Measurements from ENCODE around the gene SSR1. TPM values are rescaled to one million over a fixed set of nuclear protein-coding genes. Genes with fewer than 3 reads are reported as not detected.
A peak's percentile ranks its signal among the peaks of the same experiment; 100 is the strongest.
"Not testable (repeated sequence)": the region's sequence is repeated elsewhere in the genome, so short reads cannot be mapped to it uniquely, and the experiment has no call there.

SSR1 gene
- total and polyA plus RNA-seq, 2 donors from 2014 or later: 40.4 to 163 TPM

DNA sequence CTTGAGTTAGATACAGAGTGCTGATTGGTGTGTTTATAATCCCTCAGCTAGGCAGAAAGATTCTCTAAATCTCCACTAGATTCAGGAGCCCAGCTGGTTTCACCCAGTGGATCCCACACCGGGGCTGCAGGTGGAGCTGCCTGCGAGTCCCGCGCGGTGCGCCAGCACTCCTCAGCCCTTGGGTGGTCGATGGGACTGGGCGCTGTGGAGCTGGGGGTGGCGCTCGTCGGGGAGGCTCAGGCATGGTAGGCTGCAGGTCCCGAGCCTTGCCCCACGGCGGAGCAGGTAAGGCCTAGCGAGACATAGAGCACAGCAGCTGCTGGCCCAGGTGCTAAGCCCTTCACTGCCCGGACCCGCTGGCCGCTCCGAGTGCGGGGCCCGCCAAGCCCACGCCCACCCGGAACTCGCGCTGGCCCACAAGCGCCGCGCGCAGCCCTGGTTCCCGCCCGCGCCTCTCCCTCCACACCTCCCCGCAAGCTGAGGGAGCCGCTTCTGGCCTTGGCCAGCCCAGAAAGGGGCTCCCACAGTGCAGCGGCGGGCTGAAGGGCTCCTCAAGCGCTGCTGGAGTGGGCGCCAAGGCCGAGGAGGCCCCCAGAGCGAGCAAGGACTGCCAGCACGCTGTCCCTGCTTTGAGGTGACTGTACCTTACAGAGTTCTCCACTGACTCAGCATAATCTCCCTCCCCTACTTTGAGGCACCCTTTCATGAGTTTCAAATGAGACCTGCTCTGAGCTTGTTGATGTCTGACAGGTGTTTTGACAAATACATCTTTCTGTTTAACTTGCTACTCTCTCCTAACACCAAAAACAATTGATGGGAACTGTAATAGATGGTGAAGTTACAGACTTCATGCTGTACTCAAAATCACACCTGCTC, 3.9 kb upstream of the SSR1 start:
- no peak for FAIRE-seq
- TF ChIP-seq, protein P1, sequence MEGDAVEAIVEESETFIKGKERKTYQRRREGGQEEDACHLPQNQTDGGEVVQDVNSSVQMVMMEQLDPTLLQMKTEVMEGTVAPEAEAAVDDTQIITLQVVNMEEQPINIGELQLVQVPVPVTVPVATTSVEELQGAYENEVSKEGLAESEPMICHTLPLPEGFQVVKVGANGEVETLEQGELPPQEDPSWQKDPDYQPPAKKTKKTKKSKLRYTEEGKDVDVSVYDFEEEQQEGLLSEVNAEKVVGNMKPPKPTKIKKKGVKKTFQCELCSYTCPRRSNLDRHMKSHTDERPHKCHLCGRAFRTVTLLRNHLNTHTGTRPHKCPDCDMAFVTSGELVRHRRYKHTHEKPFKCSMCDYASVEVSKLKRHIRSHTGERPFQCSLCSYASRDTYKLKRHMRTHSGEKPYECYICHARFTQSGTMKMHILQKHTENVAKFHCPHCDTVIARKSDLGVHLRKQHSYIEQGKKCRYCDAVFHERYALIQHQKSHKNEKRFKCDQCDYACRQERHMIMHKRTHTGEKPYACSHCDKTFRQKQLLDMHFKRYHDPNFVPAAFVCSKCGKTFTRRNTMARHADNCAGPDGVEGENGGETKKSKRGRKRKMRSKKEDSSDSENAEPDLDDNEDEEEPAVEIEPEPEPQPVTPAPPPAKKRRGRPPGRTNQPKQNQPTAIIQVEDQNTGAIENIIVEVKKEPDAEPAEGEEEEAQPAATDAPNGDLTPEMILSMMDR (IDR thresholded peaks at IDR 0.05; ENCODE audit: borderline replicate concordance, extremely low read depth, insufficient read depth): no peak
- Histone ChIP-seq H3K27me3 (ENCODE audit: control insufficient read depth, insufficient read depth, low read length) (no peaks in the 10 kb centered on the region), H3K9me3 (ENCODE audit: control insufficient read depth in 2 of 3, insufficient read depth in 1 of 3, low read length in 3 of 3) (no peaks in the 10 kb centered on the region), H3K4me1 (ENCODE audit: control insufficient read depth in 2 of 3, insufficient read depth in 2 of 3, low read depth in 1 of 3, low read length in 3 of 3) (no peaks in the 10 kb centered on the region), H3K9ac (ENCODE audit: low read length in 3 of 3) (no peak overlapping the region), H3K36me3 (ENCODE audit: control insufficient read depth in 2 of 3, insufficient read depth in 3 of 3, low read length in 3 of 3) (no peaks in the 10 kb centered on the region), H3K4me3 (ENCODE audit: low read length in 3 of 3) (no peak overlapping the region), H3K27ac (ENCODE audit: low read depth in 2 of 2, low read length in 2 of 2) (no peak overlapping the region)
- intact Hi-C loops (cut with DNase I): no loop called here
- no peak for DNase-seq

DNA sequence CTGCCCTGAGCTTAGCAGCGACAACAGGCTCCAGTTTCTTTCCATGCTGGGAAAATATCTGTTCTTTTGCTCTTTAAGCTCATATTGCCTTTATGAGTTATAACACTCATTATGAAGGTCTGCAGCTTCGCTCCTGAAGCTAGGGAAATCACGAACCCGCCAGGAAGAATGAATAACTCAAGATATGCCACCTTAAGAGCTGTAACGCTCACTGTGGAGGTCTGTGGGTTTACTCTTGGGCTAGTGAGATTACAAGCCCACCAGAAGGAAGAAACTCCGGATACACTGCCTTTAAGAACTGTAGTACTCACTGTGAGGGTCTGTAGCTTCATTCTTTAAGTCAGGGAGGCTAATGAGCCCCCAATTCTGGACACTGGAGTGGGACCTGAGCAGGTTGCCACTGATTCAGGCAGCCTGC, 3.0 kb upstream of the SSR1 start:
- Histone ChIP-seq H3K9me3 (ENCODE audit: control insufficient read depth in 2 of 3, insufficient read depth in 1 of 3, low read length in 3 of 3) (no peaks in the 10 kb centered on the region), H3K4me1 (ENCODE audit: control insufficient read depth in 2 of 3, insufficient read depth in 2 of 3, low read depth in 1 of 3, low read length in 3 of 3) (no peaks in the 10 kb centered on the region), H3K27me3 (ENCODE audit: control insufficient read depth, insufficient read depth, low read length) (no peaks in the 10 kb centered on the region), H3K4me3 (ENCODE audit: low read length in 3 of 3) (no peak overlapping the region), H3K9ac (ENCODE audit: low read length in 3 of 3) (no peak overlapping the region), H3K27ac (ENCODE audit: low read depth in 2 of 2, low read length in 2 of 2) (no peak overlapping the region), H3K36me3 (ENCODE audit: control insufficient read depth in 2 of 3, insufficient read depth in 3 of 3, low read length in 3 of 3) (no peaks in the 10 kb centered on the region)
- DNase-seq: no peak
- intact Hi-C loops (cut with DNase I): no loop called here
- no peak for FAIRE-seq
- TF ChIP-seq, protein P1 (IDR thresholded peaks at IDR 0.05; ENCODE audit: borderline replicate concordance, extremely low read depth, insufficient read depth): no peak

DNA sequence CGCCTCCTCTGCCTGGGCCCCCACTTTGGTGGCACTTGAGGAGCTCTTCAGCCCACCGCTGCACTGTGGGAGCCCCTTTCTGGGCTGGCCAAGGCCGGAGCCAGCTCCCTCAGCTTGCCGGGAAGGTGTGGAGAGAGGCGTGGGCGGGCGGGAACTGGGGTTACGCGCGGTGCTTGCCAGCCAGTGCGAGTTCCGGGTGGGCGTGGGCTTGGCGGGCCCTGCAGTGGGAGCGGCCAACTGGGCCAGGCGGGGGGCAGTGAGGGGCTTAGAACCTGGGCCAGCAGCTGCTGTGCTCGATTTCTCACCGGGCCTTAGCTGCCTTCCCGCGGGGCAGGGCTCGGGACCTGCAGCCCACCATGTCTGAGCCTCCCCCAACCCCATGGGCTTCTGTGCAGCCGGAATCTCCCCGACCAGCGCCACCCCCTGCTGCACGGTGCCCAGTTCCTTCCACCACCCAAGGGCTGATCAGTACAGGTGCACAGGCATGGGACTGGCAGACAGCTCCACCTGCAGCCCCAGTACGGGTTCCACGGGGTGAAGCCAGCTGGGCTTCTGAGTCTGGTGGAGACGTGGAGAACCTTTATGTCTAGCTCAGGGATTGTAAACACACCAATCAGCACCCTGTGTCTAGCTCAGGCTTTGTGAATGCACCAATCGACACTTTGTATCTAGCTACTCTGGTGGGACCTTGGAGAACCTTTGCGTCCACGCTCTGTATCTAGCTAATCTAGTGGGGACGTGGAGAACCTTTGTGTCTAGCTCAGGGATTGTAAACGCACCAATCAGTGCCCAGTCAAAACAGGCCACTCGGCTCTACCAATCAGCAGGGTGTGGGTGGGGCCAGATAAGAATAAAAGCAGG, 2.3 kb upstream of the SSR1 start:
- H3K4me3 ChIP-seq (ENCODE audit: low read length in 3 of 3); H3K9ac ChIP-seq (ENCODE audit: low read length in 3 of 3); H3K9me3 ChIP-seq (ENCODE audit: control insufficient read depth in 2 of 3, insufficient read depth in 1 of 3, low read length in 3 of 3); H3K27me3 ChIP-seq (ENCODE audit: control insufficient read depth, insufficient read depth, low read length); H3K27ac ChIP-seq (ENCODE audit: low read depth in 2 of 2, low read length in 2 of 2); H3K4me1 ChIP-seq (ENCODE audit: control insufficient read depth in 2 of 3, insufficient read depth in 2 of 3, low read depth in 1 of 3, low read length in 3 of 3); FAIRE-seq; H3K36me3 ChIP-seq (ENCODE audit: control insufficient read depth in 2 of 3, insufficient read depth in 3 of 3, low read length in 3 of 3); intact Hi-C loops (cut with DNase I): not testable (repeated sequence)
- DNase-seq: peak in 1 of 5 donors; percentile 55

DNA sequence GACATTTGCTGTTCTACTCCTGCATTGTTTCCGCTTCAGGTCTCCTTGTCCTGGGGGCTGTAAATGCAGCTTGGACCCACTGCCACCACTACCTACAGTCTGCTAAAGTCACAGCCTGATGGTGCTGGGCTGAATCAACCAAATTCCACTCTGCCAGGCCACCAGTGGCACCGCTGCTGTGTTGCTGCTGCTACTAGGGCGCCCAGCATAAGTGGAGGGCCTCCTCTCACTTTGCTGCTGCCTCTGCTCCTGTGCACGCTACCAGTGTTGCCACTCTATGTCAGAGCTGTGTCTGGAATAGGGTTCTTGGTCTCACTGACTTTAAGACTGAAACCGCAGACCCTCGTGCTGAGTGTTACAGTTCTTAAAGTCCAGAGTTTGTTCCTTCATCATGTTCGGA, 1.4 kb upstream of the SSR1 start:
- FAIRE-seq: no peak
- Histone ChIP-seq H3K27ac (ENCODE audit: low read depth in 2 of 2, low read length in 2 of 2) (no peak overlapping the region), H3K36me3 (ENCODE audit: control insufficient read depth in 2 of 3, insufficient read depth in 3 of 3, low read length in 3 of 3) (peaks cover 2 to 3% (median 2%) of the 10 kb centered on the region in 3 donors), H3K9ac (ENCODE audit: low read length in 3 of 3) (no peak overlapping the region), H3K4me1 (ENCODE audit: control insufficient read depth in 2 of 3, insufficient read depth in 2 of 3, low read depth in 1 of 3, low read length in 3 of 3) (no peaks in the 10 kb centered on the region), H3K4me3 (ENCODE audit: low read length in 3 of 3) (no peak overlapping the region), H3K27me3 (ENCODE audit: control insufficient read depth, insufficient read depth, low read length) (no peaks in the 10 kb centered on the region), H3K9me3 (ENCODE audit: control insufficient read depth in 2 of 3, insufficient read depth in 1 of 3, low read length in 3 of 3) (no peaks in the 10 kb centered on the region)
- TF ChIP-seq, protein P1 (IDR thresholded peaks at IDR 0.05; ENCODE audit: borderline replicate concordance, extremely low read depth, insufficient read depth): no peak
- intact Hi-C loops (cut with DNase I): no loop called here
- DNase-seq: no peak

Data from kidney (tissue), 14 donors.